Measurements from ENCODE around the gene COL27A1. TPM values are rescaled to one million over a fixed set of nuclear protein-coding genes. Genes with fewer than 3 reads are reported as not detected.

Gene COL27A1
- total RNA-seq, 2 experiments from 2014 or later = 0.87 to 1.2 TPM

DNA sequence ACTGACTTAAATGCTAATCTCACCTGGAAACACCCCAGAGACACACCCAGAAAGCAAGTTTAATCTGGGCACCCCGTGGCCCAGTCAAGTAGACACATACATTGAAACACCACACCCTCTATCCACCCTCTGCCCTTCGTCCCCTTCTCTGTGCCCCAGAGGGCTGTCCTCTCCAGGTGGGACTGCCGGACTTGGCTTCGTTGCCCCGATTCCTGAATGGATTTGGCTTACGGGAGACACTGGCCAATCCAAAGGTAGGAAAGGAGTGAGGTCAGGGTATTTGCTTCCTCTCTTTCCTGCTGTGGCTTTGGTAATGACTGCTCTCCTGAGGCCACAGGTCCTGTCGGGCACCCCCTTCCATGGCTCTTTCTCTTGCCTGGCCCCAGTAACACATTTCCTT lies 25.2 kb upstream of the COL27A1 start:
- H3K27ac ChIP-seq (ENCODE audit: low read depth in 1 of 2, low read length in 2 of 2) = no peak overlapping the region
- H3K27me3 ChIP-seq (ENCODE audit: control insufficient read depth in 1 of 2, insufficient read depth in 2 of 2, low read length in 2 of 2) = peaks cover 7% of the 10 kb centered on the region in 2 experiments
- ATAC-seq (ENCODE audit: poor library complexity) (no peak), DNase-seq (no peak)
- no peak overlapping the region for H3K27ac Mint-ChIP-seq
- H3K9me3 Mint-ChIP-seq = peaks cover 4% of the 10 kb centered on the region
- intact Hi-C loops (cut with DNase I, micrococcal nuclease) = no loop called here
- H3K4me3 ChIP-seq (ENCODE audit: low read length) = no peak overlapping the region
- no peaks in the 10 kb centered on the region for H3K36me3 ChIP-seq (ENCODE audit: insufficient read depth, low read length)
- H3K4me1 ChIP-seq (ENCODE audit: insufficient read depth, low read length) = no peaks in the 10 kb centered on the region
- no peak overlapping the region for H3K4me3 Mint-ChIP-seq
- TF ChIP-seq, protein P1, sequence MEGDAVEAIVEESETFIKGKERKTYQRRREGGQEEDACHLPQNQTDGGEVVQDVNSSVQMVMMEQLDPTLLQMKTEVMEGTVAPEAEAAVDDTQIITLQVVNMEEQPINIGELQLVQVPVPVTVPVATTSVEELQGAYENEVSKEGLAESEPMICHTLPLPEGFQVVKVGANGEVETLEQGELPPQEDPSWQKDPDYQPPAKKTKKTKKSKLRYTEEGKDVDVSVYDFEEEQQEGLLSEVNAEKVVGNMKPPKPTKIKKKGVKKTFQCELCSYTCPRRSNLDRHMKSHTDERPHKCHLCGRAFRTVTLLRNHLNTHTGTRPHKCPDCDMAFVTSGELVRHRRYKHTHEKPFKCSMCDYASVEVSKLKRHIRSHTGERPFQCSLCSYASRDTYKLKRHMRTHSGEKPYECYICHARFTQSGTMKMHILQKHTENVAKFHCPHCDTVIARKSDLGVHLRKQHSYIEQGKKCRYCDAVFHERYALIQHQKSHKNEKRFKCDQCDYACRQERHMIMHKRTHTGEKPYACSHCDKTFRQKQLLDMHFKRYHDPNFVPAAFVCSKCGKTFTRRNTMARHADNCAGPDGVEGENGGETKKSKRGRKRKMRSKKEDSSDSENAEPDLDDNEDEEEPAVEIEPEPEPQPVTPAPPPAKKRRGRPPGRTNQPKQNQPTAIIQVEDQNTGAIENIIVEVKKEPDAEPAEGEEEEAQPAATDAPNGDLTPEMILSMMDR (IDR thresholded peaks at IDR 0.05) = no peak
- ChIA-PET CTCF (no interaction called here), POLR2A (no interaction called here)
- no peaks in the 10 kb centered on the region for H3K36me3 Mint-ChIP-seq (ENCODE audit: low read depth)
- H3K9me3 ChIP-seq (ENCODE audit: control insufficient read depth in 1 of 2, insufficient read depth in 1 of 2, low read length in 2 of 2) = peaks cover 11 to 14% of the 10 kb centered on the region in 2 experiments
- H3K27me3 Mint-ChIP-seq = peaks cover 23% of the 10 kb centered on the region
- H3K4me1 Mint-ChIP-seq (ENCODE audit: low read depth) = no peaks in the 10 kb centered on the region

DNA sequence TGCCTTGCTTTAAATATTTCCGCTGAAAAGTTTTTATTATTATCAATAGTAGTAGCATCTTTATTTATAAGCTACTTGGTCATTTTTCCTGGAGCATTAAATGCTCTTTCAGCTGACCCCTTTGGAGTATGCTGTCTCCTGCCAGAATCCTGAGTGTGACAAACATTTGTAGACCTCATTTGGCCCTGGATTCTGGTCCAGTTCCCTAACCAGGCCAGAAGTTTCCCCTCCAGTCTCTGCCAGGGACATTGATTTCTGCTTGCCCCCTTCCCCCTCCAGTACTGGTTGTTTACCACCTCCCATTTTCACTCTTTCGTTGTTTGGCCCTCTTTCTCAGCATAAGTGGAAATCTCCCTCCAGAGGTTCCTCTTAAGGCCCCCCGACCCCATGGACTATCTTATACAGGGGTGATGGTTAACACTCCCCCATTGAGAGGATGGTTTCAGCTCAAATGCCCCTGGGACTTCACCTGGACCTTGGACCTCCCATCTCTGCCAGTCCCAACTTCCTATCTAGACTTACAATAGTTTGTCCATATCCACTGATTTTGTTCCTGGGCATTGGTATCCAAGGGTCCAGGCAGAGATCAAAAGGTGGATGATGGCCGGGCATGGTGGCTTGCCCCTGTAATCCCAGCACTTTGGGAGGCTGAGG lies 24.6 kb upstream of the COL27A1 start:
- ATAC-seq (ENCODE audit: poor library complexity) (no peak), DNase-seq (no peak)
- TF ChIP-seq, protein P1 (IDR thresholded peaks at IDR 0.05) = no peak

GRCh38 chr9:114131808-114132549 lies 23.4 kb upstream of the COL27A1 start:
- H3K4me1 Mint-ChIP-seq (ENCODE audit: low read depth) = no peaks in the 10 kb centered on the region

More for the DNA sequence above, 24.6 kb upstream of the COL27A1 start:
- Mint-ChIP-seq H3K4me1 (ENCODE audit: low read depth) (no peaks in the 10 kb centered on the region), H3K36me3 (ENCODE audit: low read depth) (no peaks in the 10 kb centered on the region), H3K9me3 (peaks cover 4% of the 10 kb centered on the region), H3K27ac (no peak overlapping the region), H3K4me3 (no peak overlapping the region), H3K27me3 (peaks cover 23% of the 10 kb centered on the region)
- ChIA-PET POLR2A (no interaction called here), CTCF (no interaction called here)
- Histone ChIP-seq H3K27me3 (ENCODE audit: control insufficient read depth in 1 of 2, insufficient read depth in 2 of 2, low read length in 2 of 2) (peaks cover 7% of the 10 kb centered on the region in 2 experiments), H3K9me3 (ENCODE audit: control insufficient read depth in 1 of 2, insufficient read depth in 1 of 2, low read length in 2 of 2) (peaks cover 11 to 14% of the 10 kb centered on the region in 2 experiments), H3K27ac (ENCODE audit: low read depth in 1 of 2, low read length in 2 of 2) (no peak overlapping the region), H3K4me3 (ENCODE audit: low read length) (no peak overlapping the region), H3K36me3 (ENCODE audit: insufficient read depth, low read length) (no peaks in the 10 kb centered on the region), H3K4me1 (ENCODE audit: insufficient read depth, low read length) (no peaks in the 10 kb centered on the region)
- intact Hi-C loops (cut with DNase I, micrococcal nuclease) = no loop called here

More at GRCh38 chr9:114131808-114132549, 23.4 kb upstream of the COL27A1 start:
- Mint-ChIP-seq H3K36me3 (ENCODE audit: low read depth) (no peaks in the 10 kb centered on the region), H3K4me3 (no peak overlapping the region), H3K27me3 (peaks cover 23% of the 10 kb centered on the region), H3K27ac (no peak overlapping the region), H3K9me3 (peaks cover 4% of the 10 kb centered on the region)
- CTCF ChIA-PET = no interaction called here
- POLR2A ChIA-PET = no interaction called here
- Histone ChIP-seq H3K27me3 (ENCODE audit: control insufficient read depth in 1 of 2, insufficient read depth in 2 of 2, low read length in 2 of 2) (peaks cover 7% of the 10 kb centered on the region in 2 experiments), H3K9me3 (ENCODE audit: control insufficient read depth in 1 of 2, insufficient read depth in 1 of 2, low read length in 2 of 2) (peaks cover 9 to 11% of the 10 kb centered on the region in 2 experiments), H3K4me1 (ENCODE audit: insufficient read depth, low read length) (no peaks in the 10 kb centered on the region), H3K36me3 (ENCODE audit: insufficient read depth, low read length) (no peaks in the 10 kb centered on the region), H3K4me3 (ENCODE audit: low read length) (no peak overlapping the region), H3K27ac (ENCODE audit: low read depth in 1 of 2, low read length in 2 of 2) (no peak overlapping the region)
- TF ChIP-seq, protein P1 (IDR thresholded peaks at IDR 0.05) = no peak
- intact Hi-C loops (cut with DNase I, micrococcal nuclease) = no loop called here
- ATAC-seq (ENCODE audit: poor library complexity) = no peak
- DNase-seq = no peak
